DMS79 treated with DMSO at 0.1 percent for 48 hours (cell line): Measurements from ENCODE around the gene TMEM53.

Experiments used
- DNase-seq: peaks from one replicate; lab custom pipeline; 2025; lab: John Stamatoyannopoulos, UW

The TMEM53 gene

DNA sequence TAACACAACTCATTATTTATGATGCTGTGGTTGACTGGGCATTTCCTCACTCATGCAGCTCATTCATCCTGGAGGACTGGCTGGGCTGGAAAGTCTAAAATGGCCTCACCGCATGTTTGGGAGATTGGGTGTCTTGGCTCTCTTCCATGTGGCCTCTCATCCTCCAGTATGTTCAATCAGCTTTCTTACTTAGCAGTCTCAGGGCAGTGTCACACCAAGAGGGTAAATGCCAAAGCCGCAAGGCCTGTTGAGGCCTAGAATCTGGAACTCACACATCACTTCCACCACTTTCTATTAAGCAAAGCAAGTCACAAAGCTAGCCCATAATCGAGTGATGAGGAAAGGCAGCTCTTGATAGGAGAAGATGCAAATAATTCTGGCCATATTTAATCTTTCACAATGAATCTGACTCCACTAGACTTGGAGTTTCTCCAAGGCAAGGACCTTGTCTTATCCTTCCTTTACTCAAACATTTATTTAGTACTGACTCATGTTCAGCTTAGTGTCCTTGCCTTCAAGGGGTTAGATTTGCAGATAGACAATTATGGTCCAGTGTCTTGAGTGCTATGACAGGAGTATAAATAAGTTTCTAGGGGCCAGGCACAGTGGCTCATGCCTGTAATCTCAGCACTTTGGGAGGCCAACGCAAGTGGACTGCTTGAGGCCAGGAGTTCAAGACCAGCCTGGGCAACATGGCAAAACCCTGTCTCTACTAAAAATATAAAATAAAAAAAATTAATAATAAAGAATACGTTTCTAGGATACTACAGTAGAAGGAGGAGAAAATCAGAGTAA lies 45.1 kb downstream of the TMEM53 start:
- DNase-seq, result no peak

DNA sequence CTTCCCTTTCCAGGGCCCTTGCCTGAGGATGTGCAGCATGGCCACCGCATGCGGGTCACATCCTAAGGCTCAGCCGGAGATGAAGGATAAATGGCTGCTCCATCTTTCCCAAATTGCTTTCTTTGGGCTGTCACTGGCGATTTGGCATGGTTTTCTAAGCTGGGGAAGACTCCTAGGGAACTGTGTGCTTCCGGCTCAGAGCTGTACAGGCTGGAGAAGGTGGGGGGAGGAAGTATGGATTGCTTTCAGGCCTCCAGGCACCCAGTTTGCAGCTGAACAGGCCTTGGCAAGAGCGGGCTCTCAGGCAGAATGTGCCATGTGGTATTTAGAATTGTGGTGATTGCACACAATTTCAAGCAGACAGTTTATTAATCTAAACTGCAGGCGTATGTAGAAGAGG lies 48.9 kb downstream of the TMEM53 start:
- no peak for DNase-seq

DNA sequence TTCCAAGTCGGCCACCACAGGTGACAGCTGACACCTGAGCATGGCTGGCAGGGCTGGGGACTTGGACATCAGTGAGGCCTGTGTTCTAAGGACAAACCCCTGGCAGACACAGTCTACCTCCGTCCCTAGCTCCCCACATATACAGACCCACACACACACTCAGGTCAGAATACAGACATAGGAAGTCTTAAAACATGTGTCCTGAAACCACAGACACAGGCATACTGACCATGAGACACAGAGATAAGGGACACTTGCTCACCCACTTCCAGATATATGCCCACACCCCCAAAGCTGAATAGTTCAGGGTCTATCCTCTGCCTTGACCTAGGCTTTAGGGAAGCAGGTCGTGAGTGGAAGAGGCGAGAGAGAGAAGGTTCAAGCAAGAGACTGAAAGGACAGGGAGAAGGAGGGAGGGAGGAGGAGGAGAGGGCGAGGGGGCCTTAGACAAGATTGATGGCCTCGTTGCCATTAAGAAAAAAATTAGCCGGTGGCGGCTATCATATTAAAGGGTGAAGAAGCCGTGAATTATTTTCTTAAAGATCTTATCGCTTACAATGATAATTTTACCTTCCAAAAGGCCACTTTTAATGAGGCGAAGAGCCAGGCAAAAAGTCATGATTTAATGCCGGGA lies 49.9 kb downstream of the TMEM53 start:
- no peak for DNase-seq

DNA sequence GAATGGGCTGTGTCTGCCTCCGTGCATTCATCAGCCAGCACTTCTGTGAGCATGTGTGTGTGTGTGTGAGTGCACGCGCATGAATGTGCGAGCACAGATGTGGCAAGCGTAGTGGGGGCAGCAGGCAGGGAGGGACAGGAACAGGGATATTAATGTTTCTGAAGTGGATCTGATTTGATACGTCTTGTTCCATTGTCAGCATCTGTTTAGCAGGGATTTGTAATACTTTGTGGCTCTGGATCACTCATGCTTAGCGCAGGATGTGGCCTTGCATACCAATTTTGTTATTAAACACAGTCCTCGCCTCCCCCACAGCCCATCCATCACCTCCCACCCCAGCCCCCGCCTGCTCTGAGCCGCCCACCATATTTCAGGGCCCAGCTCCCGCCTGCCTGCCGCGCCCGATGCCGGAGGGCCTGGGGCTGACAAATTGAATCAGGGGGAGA lies 52.4 kb downstream of the TMEM53 start:
- DNase-seq, result no peak

DNA sequence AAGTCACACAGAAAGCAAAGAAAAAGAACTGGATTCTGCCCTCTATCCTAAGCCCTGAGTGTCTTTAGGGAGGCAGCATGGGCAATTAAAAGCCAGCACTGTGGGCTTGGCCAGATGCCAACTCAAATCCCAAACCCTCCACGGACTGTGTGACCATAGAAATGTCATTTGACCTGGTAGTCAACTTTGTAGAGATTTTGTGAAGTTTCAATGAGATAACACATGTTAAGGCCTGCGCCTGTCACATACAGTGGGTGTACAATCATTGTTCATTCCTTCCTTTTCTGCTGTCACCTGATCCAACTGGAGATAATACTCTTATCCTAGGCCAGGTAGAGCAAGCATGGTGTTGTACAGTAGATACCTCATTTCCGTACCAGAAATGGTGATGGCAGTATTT lies 54.2 kb downstream of the TMEM53 start:
- DNase-seq, result no peak

DNA sequence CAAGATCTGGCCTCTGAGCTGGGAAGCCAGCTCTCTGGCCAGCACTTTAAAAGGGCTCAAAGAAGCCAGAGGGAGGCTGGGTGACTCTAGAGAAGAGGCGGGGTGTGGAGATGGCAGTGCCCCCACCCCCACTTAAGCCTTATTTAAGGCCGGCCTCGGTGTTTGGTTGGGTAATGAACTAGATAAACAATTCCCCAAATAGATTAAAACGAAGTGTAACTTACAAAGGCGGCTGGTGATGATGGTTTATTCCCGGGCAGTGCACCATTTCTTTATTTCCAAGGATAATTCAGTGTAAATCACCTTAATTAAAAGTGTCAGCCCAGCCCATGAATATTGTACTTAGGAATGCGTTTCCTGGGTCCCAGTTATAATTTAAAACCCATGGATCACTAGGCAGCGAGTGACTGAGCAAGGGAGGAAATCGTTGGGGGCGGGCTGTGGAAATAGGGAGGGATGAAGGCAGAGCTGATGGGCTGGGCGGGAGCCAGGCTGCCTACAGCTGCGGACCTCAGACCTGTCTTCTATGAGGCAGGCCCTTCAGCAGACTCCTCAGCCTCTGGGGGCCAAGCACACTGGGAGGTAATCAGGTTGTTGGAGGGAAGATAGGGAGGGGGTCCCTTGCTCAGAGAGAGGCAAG lies 54.9 kb downstream of the TMEM53 start:
- DNase-seq, result no peak

GRCh38 chr1:44617703-44618029 lies 56.6 kb downstream of the TMEM53 start:
- DNase-seq, result no peak

DNA sequence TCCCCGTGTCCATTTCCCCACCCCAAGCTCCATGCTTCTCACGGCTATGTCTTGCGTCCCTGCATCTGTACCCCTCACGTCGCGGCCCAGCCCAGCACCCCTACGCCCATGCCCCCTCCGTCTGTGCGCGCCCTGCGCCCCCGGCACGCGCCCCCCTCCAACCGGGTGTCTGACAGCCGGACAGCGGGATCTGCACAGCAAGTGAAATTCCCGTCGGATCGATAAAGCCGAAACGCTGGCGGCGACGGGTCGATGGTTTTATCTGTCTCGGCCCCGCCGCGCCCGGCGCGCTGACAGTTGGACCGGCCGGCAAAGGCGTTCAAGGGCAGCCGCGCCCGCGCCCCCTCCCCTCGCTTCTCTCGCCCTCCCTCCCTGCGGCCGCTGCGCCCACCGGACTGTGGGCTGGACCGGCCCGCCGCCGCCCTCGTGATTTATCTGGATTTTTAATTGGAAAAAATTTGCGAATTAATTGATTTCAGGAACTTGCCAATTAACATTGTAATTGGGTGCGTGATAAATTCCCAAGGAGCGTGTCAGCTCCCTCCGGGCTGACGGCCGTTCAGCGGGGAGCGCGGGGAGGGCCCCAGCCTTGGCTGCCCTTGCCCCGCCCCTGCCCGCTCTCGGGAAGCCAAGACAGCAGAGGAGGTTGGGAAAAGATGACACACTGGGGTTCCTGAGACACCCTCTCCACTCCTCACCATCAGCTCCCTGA lies 57.1 kb downstream of the TMEM53 start:
- no peak for DNase-seq

DNA sequence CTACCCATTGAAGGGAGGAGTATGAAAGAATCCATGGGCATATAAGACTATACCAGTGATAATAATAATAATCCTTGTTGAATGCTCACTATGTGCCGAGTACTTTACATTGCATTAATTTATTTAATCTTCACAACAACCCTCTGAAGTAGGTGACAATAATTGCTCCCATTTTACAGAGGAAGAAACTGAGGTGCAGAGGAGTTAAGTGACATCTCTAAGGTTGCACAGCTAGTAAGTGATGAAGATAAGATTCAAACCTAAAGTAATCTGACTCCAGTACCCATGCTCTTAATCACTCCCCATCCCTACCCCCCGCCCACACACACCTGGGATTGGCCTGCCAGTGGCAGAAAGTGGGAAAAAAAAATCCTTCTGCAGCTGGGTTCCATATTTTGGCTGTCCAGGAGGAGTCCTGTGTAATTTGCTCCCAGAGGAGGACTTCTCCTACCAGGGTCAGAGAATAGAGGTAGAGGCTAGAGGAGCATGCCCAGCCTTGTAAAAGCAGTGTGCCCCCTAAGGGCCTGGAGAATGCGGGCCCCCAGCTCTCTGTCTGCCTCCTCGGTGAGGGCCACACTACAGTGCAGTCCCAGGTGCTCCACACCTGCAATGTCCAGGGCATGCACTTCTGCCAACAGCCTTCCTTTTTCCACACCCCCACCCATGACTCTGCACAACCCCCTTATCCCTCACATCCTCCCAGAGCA lies 57.8 kb downstream of the TMEM53 start:
- DNase-seq, result no peak

- DNase-seq, result no peak
These were observed 60.3 kb downstream of the TMEM53 start for GRCh38 chr1:44613941-44614340.

GRCh38 chr1:44611866-44612265 lies 62.4 kb downstream of the TMEM53 start:
- DNase-seq, result no peak

DNA sequence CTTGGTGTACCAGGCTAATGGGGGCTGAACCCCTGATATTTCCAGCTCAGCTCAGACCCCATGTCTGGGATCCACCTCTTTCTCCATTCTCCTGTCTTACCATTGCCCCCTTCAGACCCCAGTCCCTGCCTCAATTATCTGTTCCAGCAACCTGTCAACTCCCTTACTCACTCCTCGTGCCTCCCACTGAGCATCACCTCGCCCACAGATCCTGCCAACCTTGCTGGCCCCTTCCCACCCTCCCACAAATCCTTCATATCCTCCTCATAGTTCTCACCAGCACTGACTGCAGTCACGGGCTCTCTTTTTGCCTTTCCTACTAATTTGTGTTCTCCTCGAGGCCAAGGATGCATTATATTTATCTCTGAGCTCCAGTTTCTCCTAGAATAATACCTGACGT lies 62.9 kb downstream of the TMEM53 start:
- no peak for DNase-seq

DNA sequence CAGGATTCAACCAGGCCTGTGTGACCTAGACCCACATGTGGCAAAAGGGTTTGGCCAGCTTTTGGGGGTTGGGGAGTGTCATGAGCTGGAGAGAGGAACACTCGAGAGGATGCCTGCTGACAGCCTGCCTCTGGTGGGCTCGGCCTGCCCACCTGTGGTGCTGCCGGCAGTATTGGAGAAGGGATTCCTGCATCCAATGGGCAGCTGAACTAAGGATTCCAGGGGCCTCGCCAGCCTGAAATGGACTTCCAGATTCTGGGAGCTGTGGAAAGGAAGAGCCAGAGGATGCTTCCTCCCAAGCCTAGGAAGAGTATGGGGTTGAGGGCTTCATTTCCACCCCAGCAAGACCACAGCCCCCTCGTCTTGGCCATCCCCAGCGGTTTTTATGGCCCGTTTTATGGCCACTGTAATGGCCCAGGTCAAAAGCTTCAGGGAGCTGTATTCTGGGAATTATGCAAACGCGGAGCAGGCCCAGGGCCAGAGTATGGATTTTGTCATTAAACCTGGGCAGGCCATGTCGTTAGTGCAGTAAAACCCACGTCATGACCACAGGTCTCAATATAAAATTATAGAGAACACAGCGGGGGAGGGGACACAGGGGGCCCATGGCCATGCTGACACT lies 63.6 kb downstream of the TMEM53 start:
- DNase-seq, result no peak

GRCh38 chr1:44609768-44610526 lies 64.3 kb downstream of the TMEM53 start:
- no peak for DNase-seq

DNA sequence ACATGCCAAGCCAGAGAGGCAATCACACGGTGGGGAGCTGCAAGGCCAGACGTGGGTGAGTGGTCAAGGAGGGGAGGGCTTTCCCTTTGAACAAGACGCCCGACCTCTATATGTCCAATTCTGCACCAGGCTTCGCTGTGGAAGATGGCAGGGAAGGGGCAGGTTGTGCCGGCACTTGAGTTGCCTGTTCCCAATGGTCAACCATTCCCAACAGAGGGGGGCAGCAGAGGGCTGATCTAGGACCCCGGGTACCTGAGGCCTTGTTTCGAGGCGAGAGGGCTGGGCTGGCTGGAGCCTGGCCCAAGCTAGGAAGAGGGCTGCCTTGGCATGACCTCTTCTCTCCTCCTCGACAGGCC lies 64.9 kb downstream of the TMEM53 start:
- DNase-seq, result no peak

DNA sequence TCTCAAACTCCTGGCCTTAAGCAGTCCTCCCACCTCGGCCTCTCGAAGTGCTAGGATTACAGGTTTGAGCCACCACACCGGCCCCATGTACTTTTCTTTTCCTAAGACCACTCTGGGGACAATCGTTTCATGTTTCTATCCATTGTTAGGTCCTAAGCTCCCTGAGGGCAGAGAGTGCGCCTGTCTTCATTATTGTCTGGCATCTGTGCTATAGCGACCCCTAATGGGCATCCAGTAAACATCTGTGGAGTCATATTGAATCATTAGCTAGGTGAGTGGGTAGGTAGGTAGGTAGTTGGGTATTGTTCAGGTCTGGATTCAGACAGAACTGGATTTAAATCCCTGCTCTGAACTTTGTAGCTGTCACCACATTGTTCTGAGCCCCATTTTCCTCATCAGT lies 66.1 kb downstream of the TMEM53 start:
- DNase-seq, result no peak

DNA sequence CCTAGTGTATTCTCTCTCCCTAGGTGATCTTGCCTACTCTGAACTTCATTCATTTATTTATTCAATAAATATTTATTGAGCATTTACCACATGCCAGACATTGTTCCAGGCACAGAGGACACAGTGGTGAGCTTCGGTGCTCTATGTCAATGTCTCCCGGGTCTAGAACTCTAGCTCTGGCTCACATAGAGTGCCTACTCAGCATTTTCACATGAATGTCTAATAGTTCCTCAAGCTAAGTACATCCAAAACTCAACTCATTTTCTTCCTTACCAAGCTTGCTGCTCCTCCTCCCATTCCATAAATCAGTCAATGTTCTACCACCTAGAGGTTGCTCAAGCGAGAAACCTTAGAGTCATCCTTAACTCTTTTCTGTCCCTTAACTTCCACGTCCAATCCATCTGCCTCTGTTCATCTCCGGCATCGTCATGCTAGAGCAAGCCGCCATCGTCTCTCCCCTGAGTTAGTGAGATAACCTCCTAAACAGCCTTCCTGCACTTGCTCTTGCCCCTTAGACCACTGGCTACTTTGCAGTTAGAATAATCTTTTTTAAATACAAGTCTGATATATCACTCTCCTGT lies 67.5 kb downstream of the TMEM53 start:
- no peak for DNase-seq

GRCh38 chr1:44605914-44606615 lies 68.2 kb downstream of the TMEM53 start:
- DNase-seq, result no peak

DNA sequence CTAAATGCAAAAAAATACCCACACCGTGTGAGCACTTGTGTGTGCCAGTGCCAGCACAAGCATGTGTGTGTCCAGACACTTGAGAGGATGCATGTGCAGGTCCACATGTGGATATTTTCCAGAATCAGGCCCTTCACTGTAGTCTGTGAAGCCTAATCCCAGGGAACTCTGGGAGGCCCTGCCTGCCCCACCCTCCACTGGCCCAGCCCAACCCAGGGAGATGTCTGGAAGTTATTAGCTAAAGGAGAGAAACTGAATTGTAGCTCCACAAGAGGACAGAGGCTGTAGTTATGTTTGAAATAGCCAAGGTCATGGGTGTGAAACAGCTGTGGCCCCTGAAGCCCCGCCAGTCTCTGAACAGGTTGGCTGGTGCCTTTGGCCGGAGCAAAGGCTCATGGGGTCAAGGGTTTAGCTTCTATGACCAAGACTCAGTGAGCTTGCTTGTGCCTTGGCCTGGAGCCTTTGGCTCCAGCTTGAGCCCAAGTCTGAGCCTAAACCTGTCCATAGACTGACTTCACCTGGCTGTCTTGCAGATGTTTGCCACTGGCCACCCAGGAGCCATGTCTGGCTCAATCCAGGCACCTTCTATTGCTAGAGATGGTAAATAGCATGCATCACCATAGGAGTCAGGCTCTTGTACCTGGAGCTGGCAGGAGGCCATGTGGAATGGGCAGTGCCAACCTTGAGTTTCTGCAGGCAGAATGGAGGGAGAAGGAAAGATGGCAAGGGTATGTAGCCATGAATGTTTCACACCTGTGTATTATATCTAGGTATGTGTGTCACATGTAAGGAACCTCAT lies 69.9 kb downstream of the TMEM53 start:
- DNase-seq, result peak; percentile 51
